ENCODE measurements around the gene PHF24. TPM values are rescaled to one million over a fixed set of nuclear protein-coding genes. Genes with fewer than 3 reads are reported as not detected.

The PHF24 gene
- total RNA-seq, 1 donor from 2014 or later: 0.19 TPM

DNA sequence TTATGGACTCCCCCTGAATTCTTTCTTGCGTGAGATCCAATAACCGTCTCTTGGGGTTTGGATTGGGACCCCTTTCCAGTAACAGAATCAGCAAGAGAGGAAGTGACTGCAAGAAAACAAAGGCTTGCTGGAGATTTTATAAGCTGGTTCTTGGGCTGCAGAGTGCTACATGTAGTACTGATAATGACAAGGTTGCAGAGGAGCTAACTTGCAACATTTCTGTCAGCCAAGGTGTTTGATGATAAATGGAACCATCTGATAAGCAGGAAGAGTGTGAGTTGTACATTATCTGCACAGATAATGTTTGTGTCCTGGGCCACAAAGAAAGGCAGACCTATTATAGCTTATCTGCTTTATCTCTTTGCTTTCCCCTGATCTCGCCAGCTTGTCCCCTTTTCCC, 68.6 kb downstream of the PHF24 start:
- ATAC-seq (ENCODE audit: poor library complexity) (peak; percentile 48), DNase-seq (no peak)
- intact Hi-C loops (cut with DNase I): no loop called here

DNA sequence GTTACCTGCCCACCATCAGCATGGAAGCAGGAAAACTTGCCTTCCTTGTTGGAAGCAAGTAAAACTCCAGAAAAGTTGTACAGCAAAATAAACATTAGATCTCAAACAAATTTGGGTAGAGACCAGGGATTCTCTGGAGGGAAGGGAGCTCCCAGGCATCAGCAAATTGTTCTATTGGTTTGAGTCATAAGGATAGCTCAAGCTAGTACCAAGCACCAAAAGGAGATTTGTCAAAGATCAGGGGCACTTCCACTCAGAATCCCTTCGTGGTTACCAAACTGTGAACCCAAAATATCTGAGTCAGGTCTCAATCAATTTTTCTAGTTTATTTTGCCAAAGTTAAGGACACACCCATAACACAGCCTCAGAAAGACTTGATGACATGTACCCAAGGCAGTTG, 69.3 kb downstream of the PHF24 start:
- intact Hi-C loops (cut with DNase I): no loop called here
- DNase-seq (no peak), ATAC-seq (ENCODE audit: poor library complexity) (no peak)

DNA sequence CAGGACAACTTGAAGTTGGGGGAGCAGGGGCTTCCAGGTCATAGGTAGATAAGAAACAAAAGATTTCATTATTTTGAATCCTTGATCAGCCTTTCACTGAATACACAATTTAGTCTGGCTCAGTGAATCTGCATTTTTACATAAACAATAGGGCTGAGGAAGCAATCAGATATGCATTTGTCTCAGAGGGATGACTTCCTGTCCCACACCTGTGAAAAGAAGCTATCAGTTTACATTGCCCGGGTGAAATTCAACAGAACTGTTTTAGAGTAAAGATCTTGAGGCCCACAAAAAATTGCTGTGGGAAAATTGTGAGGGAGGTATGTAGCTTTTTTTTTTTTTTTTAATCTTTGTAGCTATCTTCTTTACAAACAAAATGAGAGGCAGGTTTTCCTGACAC, 69.8 kb downstream of the PHF24 start:
- intact Hi-C loops (cut with DNase I): no loop called here
- DNase-seq (no peak), ATAC-seq (ENCODE audit: poor library complexity) (no peak)

DNA sequence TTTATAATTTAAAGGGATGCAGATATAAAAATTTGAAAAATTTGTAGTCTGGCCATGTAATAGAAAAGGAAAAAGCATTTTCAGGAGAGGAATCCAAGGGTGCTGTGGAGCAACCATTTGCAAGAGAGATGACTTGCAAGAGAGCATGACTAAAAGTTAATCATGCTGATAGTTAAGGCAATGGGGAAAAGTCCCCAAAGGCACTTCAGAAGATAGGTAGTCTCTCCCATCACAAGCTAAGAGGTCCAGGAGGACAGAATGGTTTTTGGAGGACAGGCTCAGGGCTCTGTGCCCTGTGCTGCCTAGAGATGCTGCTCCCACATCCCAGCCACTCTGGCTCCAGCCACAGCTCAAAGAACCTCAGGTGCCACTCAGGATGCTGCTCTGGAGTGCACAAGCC, 70.3 kb downstream of the PHF24 start:
- intact Hi-C loops (cut with DNase I): no loop called here
- DNase-seq (no peak), ATAC-seq (ENCODE audit: poor library complexity) (no peak)

DNA sequence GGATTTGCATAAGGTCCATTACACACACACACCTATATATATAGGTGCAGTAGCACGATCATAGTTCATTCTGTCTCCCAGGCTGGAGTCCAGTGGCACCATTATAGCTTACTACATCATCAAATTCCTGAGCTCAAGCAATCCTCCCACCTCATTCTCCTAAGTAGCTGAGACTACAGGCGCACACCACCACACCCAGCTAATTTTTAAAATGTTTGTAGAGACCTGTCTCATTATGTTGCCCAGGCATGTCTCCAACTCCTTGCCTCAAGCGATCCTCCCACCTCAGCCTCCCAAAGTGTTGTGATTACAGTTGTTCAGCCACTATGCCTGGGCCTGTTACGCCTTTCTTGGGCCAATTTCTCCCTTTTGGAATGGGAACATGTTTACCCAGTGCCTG, 71.2 kb downstream of the PHF24 start:
- DNase-seq: no peak
- ATAC-seq (ENCODE audit: poor library complexity): no peak
- intact Hi-C loops (cut with DNase I): no loop called here

DNA sequence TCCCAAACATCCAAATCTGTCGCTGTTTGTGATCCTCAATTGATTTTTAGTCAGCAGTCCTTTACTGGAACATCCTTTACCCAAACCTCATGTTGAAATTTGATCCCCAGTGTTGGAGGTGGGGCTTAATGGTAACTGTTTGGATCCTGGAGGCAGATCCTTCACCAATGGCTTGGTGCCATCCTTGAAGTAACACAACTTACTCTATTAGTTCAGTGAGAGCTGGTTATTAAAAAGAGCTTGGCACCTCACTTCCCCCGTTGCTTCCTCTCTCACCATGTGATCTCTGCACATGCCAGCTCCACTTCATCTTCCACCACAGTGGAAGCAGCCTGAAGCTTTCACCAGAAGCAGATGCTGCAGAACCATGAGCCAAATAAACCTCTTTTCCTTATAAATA, 71.8 kb downstream of the PHF24 start:
- intact Hi-C loops (cut with DNase I): no loop called here
- ATAC-seq (ENCODE audit: poor library complexity) (peak; percentile 36), DNase-seq (no peak)

Other genes with a start within 250 kb of the PHF24 start
- gene CCL21, start 248.1 kb upstream of the PHF24 start, total RNA-seq: 4.9 TPM
- 48.7 TPM for gene DNAJB5, start 31.5 kb downstream of the PHF24 start, total RNA-seq
- 217 TPM for gene VCP, start 114.3 kb downstream of the PHF24 start, total RNA-seq
- 4.8 TPM for gene FANCG, start 121.7 kb downstream of the PHF24 start, total RNA-seq
- 8.2 TPM for gene PIGO, start 138.3 kb downstream of the PHF24 start, total RNA-seq
- gene STOML2, start 144.8 kb downstream of the PHF24 start, total RNA-seq: 152 TPM
- gene ATOSB, start 157.6 kb downstream of the PHF24 start, total RNA-seq: 12.9 TPM
- 20.9 TPM for gene UNC13B, start 203.7 kb downstream of the PHF24 start, total RNA-seq